ENCODE results near the gene MOB3B.

MOB3B gene

DNA sequence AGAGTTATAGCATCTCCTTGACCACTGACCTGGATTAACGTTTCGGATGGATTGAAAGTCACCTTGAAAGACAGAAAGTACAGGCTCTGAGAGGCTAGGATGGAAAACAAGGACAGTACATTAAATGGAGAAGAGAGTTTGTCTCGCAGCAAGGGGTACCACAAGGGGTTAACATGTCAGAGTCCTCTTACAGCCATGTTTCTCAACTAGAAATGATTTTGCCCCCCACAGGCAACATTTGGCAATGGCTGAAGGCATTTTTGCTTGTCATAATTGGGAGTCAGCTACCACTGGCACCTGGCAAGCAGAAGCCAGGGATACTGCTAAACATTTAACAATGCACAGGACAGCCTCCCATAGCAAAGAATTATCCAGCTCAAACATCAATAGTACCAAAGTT is 141.9 kb downstream of the MOB3B start:
- DNase-seq (ENCODE audit: low spot score): no peak

DNA sequence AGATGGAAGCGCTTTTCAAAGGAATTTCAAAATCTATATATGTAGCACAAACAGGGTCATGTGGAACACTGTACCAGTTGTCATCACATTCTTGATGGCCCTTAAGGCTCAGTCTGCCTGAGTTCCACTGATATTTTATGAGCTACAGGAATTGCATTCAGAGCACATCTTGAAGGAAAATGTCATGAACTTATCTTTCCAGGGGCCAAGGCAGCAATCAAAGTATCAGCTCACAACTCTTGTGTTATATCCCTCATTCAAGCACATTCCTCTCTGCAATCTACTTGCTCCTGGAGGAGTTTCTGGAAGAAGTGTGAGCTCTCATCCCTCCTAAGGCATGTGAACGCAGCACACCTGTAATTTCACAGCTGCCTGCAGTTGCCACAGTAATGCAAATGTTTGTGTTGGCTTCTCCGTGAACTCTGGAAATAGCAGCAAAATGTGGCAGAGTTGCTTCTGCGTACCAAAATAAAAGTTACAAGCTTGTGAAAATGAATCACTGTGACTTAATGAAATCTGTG is 143.0 kb downstream of the MOB3B start:
- no peak for DNase-seq (ENCODE audit: low spot score)

DNA sequence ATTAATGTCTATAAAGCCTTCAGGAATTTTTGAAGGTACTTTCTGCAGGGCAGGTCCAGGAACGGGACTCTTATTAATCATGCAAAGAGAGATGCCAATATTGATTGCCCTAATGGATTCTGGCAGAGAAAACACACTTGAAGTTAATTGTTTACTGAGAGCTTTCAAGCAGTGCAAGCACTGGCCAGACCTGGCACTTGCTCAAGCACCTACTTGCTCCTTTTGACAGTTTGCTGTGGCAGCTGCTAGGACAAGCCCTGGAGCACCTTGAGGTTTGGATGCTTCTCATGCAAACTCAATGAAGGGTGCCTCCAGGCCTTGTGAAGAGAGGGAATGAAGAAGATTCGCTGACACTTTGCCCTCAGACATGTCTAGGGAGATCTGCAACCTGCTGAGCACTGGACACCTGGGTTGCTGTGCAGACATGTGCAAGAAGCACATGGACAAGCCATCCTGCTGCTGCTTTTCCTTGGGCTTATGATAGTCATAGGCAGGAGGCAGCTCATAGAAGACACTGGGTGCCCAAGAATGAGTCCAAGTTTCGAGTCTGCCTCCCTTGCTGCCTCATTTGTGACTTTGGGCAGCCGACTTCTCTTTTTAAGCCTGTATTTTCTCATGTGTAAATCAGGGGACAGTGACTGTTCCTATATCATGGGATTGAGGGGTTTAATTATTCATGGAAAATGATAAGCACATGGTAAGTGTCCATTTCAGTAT is 143.8 kb downstream of the MOB3B start:
- no peak for DNase-seq (ENCODE audit: low spot score)

DNA sequence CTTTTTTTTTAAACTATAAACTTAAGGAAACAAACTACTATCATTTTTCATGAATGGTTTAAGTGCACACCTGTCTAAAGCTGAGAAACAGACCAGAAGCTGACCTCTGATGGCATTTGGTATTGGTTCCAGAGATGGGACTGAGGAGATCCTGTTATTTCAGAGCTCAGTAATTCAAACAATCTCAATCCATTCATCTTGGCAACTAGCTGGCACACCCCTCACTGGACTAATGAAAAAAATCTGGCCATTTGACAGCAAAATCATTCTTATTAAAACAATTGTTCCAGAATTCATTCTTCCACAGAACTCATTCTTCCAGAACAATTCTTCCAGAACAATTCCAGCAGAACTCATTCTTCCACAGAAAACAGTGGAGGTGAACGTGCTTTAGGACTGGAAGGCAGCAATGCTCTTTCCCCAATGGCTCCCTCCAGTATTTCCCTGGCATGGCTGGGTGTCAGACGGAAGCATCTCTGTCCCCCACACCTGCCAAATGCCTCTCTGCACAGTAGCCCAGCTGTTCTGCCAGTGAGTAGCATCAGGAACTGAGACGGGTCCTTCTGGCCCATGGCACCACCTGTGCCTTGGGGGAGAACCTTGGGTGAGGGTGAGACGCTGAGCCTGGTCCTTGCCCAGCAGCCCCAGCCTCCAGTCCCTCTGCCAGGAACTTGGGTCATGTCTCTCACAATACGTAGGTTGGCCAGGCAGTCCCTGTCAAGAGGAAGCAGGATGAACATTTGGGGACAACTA is 145.2 kb downstream of the MOB3B start:
- DNase-seq (ENCODE audit: low spot score): no peak

DNA sequence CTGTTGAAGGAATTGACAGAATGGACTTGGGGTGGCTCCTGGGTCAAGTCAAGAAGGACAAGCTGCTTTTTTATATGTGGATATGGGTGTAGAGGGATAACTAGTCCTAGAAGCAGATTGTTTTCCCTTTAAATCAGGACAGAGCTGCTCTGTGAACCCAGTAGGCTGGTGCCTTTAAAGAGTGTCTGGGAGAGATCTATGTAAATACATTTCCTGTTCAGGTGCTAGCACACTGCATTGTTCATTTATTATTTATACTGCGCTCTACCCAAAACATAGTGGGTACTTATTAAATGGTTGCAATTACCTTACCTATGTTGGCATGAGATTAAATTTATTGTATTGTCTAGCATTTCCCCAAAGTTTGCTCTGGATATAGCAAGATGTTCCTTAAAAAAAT is 146.1 kb downstream of the MOB3B start:
- no peak for DNase-seq (ENCODE audit: low spot score)

DNA sequence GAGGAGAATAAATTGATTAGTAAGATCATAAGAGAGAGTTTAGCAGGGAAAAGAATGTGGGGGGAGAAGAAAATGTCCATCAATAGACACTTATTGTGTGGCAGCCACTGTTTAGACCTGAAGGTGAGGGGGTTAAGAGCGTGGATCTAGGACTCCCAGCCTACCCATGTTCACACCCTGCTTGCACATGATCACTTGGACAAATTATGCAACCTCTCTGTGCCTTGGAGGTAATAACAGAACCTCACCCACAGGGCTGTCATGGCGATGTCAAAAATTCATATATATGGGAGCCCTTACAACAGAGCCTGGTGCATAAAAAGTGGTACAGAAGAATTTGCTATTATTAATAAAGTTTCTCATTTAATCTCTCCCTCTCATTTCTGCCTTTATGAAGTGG is 146.6 kb downstream of the MOB3B start:
- peak; percentile 61 for DNase-seq (ENCODE audit: low spot score)

DNA sequence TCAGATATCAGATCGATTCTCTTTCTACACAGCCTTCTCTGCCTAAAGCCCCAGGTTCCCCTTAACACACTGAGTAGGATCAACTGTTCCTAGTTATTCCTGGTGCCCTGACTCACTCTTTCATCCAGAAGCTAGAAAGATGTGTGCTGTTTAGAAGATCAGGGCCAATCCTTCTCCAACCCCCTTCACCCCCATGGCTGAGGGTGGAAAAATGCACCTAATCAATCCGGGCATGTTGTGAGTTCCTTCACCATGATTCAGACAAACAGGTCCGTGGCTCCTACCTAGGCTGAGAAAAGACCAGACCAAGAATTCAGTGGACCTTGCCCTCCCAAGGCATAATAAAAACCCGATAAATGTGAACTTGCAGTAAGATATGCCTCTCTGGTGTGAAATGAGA is 147.3 kb downstream of the MOB3B start:
- no peak for DNase-seq (ENCODE audit: low spot score)

DNA sequence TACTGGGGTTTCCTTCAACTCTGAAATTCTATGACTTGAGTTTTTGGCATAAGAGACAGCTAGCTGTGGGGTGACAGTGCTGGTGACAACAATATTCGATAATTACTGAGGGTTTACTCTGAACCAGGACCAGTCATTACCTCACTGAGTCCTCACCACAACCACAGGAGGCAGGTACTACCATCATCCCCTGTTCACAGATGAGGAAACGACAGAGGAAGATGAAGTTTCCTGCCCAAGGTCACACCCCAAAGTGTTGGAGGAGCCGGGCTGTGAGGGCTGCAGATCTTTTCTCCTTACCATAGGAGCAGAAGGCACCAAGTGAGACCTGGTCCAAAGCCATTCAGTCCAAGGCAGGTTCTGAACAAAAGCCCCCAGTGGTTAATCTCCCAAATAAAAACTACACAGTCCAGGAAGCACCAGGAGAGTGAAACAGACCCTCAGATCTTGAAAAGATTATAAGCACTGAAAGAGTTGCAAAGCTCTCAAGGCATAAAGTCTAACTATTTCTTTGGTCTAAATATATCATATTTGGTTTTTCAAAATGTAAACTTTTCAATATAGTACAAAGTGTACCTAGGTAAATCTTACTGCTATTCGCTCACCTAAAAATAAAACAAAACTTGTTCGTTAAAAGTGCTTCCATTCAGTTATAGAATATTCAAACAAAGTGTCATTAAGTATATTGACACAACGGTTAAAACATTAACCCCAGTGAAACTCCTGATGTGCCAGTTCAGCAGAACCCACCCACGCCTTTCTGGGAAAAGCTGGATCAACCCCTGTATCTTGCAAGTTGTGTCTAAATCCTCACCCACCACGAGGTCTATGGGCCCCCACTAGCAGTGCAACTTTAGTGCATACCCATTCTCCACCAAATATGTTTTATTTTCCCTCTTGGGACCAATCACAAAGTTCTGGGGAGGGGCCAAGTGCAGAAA is 150.0 kb downstream of the MOB3B start:
- no peak for DNase-seq (ENCODE audit: low spot score)

DNA sequence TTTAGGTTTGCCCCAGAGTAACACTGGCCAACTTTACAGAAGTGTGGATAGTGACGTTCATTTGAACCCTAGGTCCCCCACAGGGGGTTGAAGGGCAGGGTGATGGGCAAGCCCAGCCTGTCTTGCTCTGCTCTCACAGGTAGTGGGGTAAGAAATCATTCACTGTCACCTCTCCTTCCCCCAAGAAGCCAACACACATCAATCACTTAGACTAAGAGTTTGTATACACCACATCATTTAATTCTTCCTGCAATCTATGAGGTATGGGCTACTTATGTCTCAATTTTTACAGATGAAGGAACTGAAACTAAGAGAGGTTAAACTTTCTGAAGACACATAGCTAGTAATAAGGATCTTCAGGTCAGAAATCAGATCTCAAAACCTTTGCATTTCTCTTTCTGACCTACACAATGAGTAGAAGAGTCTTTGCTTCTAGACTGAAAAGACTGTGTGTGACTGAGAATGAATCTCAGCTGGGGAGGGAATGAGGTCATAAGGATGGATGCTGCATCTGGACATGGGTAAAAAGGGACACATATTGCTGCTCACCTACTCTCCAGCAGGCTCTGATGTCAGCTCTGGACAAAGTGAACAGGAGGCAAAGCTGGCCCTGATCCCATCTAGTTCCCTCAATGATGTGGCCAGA is 151.7 kb downstream of the MOB3B start:
- DNase-seq (ENCODE audit: low spot score): no peak

DNA sequence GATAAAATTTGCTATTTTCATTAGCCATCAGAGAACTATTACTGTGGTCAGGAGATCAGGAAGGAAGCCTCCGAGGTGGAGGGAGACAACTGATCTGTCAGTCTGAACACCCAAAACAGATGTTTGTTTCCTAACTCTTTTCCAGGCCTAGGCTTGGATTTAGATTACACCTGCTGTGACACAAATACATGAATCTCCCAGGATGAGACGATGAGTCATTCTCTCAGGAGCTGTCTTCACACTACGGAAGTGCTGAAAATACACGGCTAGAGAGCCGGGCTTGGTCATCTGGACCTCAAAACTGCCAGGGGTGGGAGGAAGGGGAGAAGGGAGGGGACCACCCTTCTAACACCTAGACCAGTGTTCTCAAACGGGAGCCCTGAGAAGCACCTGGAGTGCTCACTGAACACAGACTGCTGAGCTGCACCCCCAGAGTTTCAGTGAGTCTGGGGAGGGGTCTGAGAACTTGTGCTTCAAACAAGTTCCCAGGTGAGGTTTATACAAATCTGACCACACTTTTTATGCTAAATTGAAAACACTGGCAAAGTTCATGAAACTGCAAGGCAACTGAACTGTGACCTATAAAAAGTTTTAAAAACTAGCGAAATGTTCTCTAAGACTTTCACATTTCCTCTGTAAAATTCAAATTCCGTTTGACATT is 152.3 kb downstream of the MOB3B start:
- DNase-seq (ENCODE audit: low spot score): no peak

DNA sequence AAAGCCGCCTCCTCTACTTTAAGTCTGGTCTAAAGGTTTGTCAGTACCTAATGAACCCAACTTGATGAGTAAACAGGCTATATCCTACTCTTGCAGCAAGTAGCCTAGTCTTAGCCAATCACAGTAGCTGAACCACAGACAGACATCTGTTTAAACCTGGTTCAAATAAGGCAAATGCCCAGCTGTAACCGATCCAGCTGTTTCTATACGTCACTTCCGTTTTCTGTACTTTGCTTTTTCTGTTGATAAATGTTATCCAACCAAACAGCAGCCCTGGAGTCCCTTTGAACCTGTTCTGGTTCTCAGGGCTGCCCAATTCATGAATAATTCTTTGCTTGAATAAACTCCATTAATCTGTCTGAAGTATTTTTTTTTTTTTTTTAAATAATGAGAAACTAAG is 155.8 kb downstream of the MOB3B start:
- DNase-seq (ENCODE audit: low spot score): no peak

DNA sequence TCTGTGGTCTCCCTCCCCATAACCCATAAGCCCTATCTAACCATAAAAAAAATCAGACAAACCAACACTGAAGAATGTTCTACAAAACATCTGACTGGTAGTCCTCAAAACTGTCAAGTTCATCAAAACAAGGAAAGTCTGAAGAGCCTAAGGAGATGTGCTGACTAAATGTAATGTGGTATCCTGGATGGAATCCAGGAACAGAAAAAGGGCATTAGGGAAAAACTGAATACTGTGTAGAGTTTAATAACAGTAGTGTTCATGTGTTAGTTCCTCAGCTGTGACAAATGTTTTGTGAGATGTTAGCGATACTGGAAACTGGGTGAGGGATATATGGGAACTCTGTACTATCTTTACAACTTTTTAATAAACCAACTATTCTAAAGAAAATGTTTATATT is 157.0 kb downstream of the MOB3B start:
- DNase-seq (ENCODE audit: low spot score): no peak

DNA sequence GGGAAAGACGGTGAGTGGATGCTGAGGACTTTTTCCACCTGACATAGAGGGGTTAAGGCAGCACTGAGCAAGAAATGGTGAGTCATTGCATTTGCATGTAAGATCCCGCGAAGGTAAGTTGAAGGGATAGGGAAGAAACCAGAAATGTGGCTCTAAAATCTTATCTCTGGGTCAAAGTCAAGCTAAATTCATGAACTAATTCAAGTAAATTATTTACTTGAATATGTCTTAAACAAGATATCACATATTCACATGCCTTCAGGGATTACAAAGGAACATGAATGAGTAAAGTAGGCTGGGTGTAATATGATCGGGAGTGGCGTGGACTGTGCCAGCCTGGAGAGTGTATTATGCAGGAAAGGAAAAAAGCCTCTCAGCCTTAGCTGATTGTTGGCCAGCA is 158.2 kb downstream of the MOB3B start:
- DNase-seq (ENCODE audit: low spot score): no peak

DNA sequence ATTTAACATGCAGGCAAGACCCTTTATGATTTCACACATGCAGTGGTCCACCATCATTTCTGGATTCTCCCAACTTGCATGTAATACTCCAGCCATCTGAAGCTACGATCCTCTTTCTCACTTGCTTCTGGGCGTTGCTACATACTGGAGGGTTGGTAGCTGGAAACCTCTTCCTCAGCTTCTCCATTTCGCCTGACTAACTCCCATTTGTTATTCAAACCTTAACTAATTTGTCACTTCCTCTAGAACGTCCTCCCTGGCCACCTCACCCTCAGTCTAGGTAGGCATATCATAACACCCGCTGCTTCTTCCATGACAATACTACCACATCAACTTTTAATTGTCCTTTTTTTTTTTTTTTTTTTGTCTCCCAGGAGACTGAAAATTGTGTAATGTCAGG is 160.0 kb downstream of the MOB3B start:
- DNase-seq (ENCODE audit: low spot score): no peak

DNA sequence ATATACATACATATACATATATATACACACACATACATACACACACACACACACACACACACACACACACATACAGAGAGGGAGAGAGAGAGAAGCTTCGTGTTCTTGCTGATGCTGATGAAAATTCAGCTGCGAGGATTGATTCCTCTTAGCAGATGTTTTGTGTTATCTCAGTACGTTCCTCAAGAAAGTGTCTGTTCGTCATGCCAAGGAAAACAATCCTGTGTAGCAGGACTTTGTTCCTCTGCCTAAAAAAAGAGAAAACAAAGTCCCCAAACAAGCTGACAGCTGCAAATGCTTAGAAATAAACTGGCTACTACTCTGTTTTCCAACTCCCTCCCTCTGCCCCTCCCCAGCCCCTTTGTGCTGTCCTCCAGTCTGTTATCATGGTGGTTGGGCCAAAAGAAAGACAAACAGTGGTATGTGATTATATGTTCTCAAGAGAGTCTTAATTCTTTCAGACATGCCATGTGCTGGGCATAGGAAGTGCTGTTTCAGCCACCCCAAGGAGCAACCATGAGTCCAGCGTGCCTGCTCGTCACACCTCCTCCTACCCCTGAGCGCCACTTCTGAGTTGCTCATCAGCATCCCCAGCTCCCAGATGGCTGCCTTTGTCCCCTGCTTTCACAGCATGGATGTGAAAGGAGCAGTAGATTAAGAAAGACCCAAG is 161.2 kb downstream of the MOB3B start:
- DNase-seq (ENCODE audit: low spot score): peak; percentile 83

DNA sequence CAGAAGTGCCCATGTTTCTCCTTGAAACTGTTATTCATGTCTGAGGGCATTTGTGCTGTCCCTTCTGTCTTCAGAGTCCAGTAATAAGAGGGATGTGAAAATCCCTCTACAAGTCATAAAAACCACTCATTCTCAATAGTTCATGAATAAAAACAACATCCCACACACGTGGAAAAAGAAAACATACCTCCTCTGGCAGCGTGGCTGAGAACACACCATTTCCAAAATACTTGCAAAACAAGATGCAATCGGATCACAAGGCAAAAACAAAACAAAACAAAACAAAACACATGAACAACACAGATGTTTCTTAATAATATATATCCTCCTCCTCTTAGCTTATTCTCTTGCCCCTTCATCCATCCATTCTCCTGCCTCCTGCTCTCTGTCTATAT is 161.7 kb downstream of the MOB3B start:
- no peak for DNase-seq (ENCODE audit: low spot score)

DNA sequence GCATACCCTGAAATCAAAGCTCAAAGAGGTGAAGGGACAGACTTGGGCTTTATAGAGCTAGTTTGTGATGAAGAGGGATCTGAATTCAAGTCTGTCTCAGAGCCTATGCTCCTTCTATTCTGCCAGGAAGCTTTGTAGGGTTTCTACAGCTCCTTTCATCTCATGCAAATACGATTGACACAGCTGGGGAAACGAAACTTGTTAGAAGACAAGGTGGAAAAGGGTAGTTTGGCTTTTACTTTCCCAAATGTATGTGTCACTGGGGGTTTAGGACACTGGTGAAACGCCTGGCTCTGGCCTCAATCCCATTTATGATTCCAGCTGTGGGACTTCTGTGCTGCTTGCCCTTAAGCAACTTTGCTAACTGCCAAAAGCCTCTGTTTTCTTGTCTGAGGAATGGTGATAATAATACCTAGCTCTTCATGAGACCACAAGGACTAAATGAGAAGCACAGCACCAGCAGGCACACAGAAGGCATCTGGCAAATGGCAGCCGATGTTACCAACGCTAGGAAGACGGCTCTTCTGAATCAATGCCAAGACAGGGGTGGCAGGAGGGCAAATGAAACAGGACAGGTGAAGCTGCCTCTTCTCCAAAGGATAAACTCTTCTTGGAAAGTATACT is 162.3 kb downstream of the MOB3B start:
- no peak for DNase-seq (ENCODE audit: low spot score)

DNA sequence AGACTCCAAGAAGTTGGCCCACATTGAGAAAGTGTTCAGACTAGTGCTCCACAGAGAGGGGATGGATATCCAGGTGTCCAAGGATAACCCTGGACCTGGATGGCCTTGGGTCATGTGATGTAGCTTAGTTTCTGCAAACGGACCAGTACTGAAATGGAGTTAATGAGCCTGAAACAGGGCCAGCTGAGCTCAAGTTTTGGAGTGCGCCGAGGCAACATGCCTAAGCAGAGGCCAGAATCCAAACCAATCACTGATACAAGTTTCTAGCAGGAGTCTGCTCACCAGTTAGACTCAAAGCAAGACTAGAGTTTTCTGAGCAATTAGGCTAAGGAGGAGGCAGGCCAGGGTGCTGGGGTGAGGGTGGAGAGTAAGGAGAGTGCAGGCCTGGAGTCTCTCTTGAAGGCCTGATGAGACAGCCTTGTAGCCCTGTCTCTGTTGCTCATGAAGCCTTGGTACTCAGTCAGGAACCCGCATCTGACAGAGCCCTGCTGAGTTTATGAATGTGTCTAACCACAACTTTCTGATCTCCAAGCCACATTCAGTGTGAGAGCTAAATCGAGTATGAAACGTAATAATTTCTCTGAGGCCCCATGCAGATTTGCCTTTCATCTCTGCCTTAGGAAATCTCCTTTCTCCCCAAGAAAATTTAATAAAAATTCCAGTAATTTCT is 163.8 kb downstream of the MOB3B start:
- DNase-seq (ENCODE audit: low spot score): no peak

DNA sequence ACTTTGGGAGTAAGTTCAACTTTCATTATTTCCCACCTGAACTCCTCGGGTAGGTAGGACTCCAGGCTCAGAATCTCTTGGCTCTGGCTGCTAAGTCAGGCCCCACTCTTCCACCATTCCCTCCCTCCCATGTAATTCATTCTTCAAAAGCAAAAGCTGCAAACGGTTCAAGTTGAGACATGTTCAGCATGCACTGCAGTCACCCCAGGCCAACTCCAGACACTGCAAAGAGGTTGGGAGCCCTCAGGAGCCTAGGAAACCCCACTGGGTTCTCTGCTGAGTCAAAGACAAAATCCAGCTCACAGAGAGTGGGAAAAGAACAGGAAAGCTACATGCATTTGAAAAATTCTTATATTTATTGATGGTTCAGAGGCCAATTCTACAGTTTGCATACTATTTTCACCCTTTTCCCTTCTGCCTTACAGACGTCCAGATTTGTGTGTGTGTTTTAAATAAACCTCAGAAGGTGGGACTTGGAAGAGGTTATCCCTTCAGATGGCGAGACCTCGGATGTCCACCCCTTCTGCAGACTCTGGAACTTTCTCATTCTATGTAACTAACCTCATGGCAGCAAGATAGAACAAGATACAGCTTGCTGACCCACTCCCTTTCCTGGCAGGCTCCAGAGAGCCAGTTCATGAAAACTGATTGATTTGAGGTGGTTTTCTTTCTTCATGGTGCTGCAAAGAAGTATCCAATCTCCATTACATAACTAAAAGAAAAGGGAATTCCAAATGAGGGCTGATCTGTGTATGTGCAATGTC is 167.0 kb downstream of the MOB3B start:
- DNase-seq (ENCODE audit: low spot score): no peak

All from putamen (tissue), 1 donor.